MG63 (cell line): ENCODE results near the gene GALNTL6. TPM values are rescaled to one million over a fixed set of nuclear protein-coding genes. Genes with fewer than 3 reads are reported as not detected.

Experiments used
- DNase-seq: peaks from one replicate; pipeline ENCODE4 v3.0.0-alpha.2; 2020
- H3K27me3 ChIP-seq: fragments of 250-450 bp; sonication (Bioruptor Pico); 2 replicates; pipeline ENCODE4 v1.5.1; 2020; ENCODE audit warnings: mild to moderate bottlenecking, moderate library complexity
- H3K36me3 ChIP-seq: fragments of 250-450 bp; sonication (Bioruptor Pico); 2 replicates; pipeline ENCODE4 v1.5.1; 2020; ENCODE audit warnings: mild to moderate bottlenecking, moderate library complexity
- H3K4me3 ChIP-seq: fragments of 250-450 bp; sonication (Bioruptor Pico); 2 replicates; pipeline ENCODE4 v1.5.1; 2020; ENCODE audit warnings: mild to moderate bottlenecking, moderate library complexity
- H3K9me3 ChIP-seq: fragments of 250-450 bp; sonication (Bioruptor Pico); 2 replicates; pipeline ENCODE4 v1.5.1; 2020; ENCODE audit warnings: mild to moderate bottlenecking, moderate library complexity
- total RNA-seq: library from RNA; depleted of rRNA; stranded (reverse); fragments of >200 nt; shearing (Covaris generic); gene quantifications from 2 replicates; pipeline ENCODE4 v1.2.3, GENCODE V29; 2014; ENCODE audit warnings: low replicate concordance

Gene GALNTL6
- total RNA-seq, 1 experiment from 2014 or later, result not detected

DNA sequence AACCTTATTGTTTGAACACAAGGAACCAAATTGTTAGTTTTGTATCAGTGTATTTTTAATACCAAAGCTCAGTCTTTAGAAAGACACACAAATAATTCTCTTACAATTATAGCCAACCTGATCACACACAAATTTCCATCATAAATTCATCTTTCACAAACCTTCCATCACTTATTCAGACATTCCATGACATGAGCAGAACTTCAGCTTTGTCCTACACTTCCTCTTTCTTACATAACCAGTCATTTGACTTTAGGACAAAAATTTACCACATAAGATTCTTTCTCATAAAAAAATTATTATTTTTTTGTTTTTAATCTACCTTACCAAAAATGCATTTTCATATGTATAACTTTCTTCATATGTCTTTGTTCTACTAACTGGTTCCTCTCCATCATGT lies 312.2 kb downstream of the GALNTL6 start:
- no peak for DNase-seq
- no peaks in the 10 kb centered on the region for H3K27me3 ChIP-seq
- no peak overlapping the region for H3K4me3 ChIP-seq
- H3K36me3 ChIP-seq, result no peaks in the 10 kb centered on the region
- H3K9me3 ChIP-seq, result no peaks in the 10 kb centered on the region

DNA sequence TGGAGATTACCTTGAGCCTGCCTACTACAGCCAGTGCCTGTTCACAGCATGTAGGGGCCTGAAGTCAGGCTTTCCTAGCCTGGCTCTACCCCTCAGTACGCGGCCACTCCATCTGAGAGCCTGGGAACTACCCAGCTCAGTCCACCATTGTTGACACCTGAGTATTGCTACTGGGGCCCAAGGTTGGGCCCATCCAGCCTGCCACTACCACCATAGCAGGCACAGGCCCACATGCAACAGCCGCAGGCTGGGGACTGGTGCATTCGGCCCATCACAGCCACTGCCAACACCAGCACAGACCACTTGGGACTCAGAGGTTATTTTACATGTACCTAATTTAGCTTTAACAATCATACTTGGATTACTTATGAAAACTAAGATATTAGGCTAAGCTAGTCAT lies 314.0 kb downstream of the GALNTL6 start:
- no peaks in the 10 kb centered on the region for H3K36me3 ChIP-seq
- H3K4me3 ChIP-seq, result no peak overlapping the region
- H3K27me3 ChIP-seq, result no peaks in the 10 kb centered on the region
- DNase-seq, result no peak
- H3K9me3 ChIP-seq, result no peaks in the 10 kb centered on the region

DNA sequence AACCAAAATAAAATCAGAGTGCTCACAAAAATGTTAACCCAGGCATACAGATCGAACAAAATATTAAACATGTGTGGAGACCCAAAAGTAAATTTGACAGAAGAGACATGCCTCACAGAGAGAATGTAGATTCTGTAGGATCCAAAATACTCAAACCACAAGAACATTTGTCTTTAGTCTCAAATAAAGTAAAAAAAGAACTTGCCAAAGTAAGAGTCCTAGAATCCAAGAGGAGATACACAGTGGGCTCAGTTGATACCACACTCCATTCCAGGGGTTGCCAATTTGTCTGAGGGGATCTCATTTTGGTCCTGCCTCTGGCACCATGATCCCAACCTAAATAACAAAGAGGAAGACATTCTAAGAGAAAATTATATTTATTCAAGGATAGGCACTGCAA lies 316.4 kb downstream of the GALNTL6 start:
- DNase-seq, result no peak
- H3K27me3 ChIP-seq, result no peaks in the 10 kb centered on the region
- H3K36me3 ChIP-seq, result no peaks in the 10 kb centered on the region
- no peaks in the 10 kb centered on the region for H3K9me3 ChIP-seq
- no peak overlapping the region for H3K4me3 ChIP-seq

DNA sequence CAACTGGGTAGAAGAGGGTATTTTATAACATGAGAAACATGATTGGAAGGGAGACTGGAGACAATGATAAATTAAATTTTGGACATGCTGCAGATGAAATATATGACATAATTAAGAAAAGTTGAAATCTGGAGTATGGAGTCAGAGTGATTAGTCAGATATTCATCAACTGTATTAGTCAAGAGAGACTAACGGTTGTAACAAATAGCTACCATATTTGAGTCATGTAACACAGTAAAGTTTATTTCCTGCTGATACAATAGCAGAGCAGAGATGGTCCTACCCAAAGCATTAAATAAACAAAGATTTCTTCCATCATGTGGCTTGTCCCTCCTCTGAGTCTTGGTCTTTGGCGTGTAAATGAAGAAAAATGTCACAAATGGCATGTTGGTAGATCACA lies 321.3 kb downstream of the GALNTL6 start:
- Histone ChIP-seq H3K9me3 (no peaks in the 10 kb centered on the region), H3K27me3 (no peaks in the 10 kb centered on the region), H3K4me3 (no peak overlapping the region), H3K36me3 (no peaks in the 10 kb centered on the region)
- DNase-seq, result no peak

DNA sequence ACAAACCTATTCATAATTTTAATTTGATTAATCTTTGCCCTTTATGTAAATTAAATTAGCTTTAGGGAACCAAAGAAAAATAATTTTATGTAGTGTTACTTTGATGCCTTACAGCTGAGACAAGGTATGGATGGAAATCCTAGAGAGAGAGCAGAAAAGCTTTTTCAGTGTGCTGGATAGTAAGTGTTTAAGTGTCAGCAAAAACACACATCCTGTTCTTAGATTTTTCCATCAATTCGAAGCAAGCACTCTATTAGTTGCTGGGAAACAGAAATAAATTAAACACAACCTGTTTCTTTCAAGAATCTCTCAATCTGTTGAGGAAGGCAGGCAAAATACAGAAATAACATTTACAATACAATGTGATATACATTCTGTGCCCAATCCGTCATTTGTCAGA lies 327.8 kb downstream of the GALNTL6 start:
- Histone ChIP-seq H3K27me3 (no peaks in the 10 kb centered on the region), H3K4me3 (no peak overlapping the region), H3K36me3 (no peaks in the 10 kb centered on the region), H3K9me3 (no peaks in the 10 kb centered on the region)
- no peak for DNase-seq

- no peaks in the 10 kb centered on the region for H3K27me3 ChIP-seq
- no peaks in the 10 kb centered on the region for H3K36me3 ChIP-seq
- no peak overlapping the region for H3K4me3 ChIP-seq
- H3K9me3 ChIP-seq, result no peaks in the 10 kb centered on the region
- DNase-seq, result no peak
Measured at GRCh38 chr4:172142281-172142741, 329.1 kb downstream of the GALNTL6 start.

DNA sequence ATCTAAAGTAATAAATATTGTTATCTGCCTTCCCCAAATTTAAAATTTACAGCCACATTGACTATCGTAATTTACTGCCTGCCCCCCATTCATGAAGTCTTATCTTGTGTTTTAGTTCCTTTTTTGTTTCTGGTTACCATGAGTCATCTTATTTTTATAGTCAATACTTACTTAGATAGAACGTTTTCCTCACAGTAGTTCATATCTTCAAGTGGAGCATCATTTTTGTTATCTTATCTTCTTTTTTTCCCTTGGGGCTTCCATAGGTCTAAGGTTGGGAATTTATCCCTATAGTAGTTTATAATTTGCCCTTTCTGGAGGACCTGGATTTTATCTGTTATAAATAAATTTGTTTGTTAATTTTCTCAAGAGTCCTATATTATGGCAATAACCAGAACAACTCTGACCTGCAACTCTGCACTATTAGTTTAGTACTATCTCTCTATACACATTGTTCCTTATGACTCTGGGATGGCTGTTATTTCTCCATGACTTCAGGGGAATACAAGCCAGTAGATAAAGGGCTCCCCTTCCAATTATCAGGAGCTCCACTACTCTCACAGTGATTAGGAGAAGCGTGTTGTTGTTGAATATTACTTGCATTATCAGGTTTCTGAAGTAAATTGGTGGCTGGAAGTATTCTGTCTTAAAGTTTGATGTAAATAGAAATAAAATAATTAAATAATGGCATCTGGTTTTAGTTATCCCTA lies 330.6 kb downstream of the GALNTL6 start:
- no peak overlapping the region for H3K4me3 ChIP-seq
- H3K36me3 ChIP-seq, result no peaks in the 10 kb centered on the region
- DNase-seq, result no peak
- no peaks in the 10 kb centered on the region for H3K9me3 ChIP-seq
- no peaks in the 10 kb centered on the region for H3K27me3 ChIP-seq

DNA sequence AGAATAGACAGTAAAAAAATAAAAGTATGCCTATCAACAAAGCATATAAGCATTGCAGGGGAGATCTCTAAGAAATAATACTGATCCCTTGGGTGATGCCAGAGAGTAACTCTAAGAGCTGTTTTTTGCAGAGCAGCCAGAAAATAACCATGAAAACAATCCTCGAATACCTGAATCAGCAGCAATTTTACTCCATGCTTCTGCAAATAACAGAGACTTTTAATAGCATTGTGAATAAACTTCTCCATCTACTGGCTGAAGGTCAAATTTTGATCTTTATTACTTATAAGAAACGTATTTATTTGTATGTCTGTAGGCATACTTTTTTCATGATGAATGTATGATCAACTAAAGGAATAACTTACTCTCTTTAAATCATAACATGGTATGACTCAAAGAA lies 334.5 kb downstream of the GALNTL6 start:
- H3K4me3 ChIP-seq, result no peak overlapping the region
- no peaks in the 10 kb centered on the region for H3K9me3 ChIP-seq

DNA sequence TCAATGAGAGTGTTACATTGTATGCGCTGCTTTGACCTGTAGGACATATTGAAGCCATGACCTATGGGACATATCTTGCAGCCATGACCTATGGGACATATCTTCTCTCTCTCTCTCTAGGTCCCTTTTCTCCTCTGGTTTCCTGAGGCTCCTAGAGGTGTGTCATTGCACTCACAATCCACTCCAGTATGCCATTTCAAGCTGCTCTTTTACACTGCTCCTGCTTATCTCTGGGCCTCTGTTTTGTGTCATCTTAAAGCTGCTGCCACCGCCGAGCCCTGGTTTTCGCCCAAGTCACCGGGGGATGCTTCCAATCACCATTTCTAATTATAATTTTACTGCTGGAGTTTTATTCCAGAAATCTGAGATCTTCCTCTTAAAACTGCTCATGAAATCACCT lies 336.1 kb downstream of the GALNTL6 start:
- no peaks in the 10 kb centered on the region for H3K36me3 ChIP-seq
- no peak for DNase-seq
- H3K9me3 ChIP-seq, result no peaks in the 10 kb centered on the region
- no peaks in the 10 kb centered on the region for H3K27me3 ChIP-seq
- H3K4me3 ChIP-seq, result no peak overlapping the region

More for the DNA sequence above, 334.5 kb downstream of the GALNTL6 start:
- Histone ChIP-seq H3K27me3 (no peaks in the 10 kb centered on the region), H3K36me3 (no peaks in the 10 kb centered on the region)
- DNase-seq, result no peak

GRCh38 chr4:172152284-172152683 lies 339.1 kb downstream of the GALNTL6 start:
- DNase-seq, result no peak
- Histone ChIP-seq H3K36me3 (no peaks in the 10 kb centered on the region), H3K4me3 (no peak overlapping the region), H3K27me3 (no peaks in the 10 kb centered on the region), H3K9me3 (no peaks in the 10 kb centered on the region)

- no peaks in the 10 kb centered on the region for H3K9me3 ChIP-seq
- DNase-seq, result no peak
- H3K4me3 ChIP-seq, result no peak overlapping the region
Measured at GRCh38 chr4:172153719-172154118, 340.5 kb downstream of the GALNTL6 start.

GRCh38 chr4:172155838-172156345 lies 342.7 kb downstream of the GALNTL6 start:
- no peaks in the 10 kb centered on the region for H3K36me3 ChIP-seq
- H3K27me3 ChIP-seq, result no peaks in the 10 kb centered on the region
- DNase-seq, result no peak
- H3K4me3 ChIP-seq, result no peak overlapping the region
- H3K9me3 ChIP-seq, result no peaks in the 10 kb centered on the region

More at GRCh38 chr4:172153719-172154118, 340.5 kb downstream of the GALNTL6 start:
- Histone ChIP-seq H3K36me3 (no peaks in the 10 kb centered on the region), H3K27me3 (no peaks in the 10 kb centered on the region)

- H3K27me3 ChIP-seq, result no peaks in the 10 kb centered on the region
Measured at GRCh38 chr4:172157946-172158345, 344.7 kb downstream of the GALNTL6 start.

DNA sequence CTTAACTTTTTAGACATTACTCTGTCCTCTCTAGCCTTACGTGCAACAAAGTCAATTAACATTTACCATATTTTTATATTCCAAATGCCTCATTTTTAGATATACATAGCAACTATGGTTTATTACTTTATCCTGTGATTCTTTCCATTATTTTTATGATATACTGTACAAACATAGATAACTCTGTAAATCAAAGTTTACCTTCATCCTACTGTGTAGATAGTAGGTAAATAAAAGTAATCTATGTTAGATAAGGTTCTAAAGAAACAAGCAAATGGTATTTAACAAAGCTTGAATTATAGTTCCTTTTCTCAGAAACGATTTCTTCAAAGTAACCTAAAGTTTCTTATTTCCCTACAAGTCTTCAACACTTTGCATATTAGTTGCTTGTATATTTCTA lies 350.0 kb downstream of the GALNTL6 start:
- Histone ChIP-seq H3K4me3 (no peak overlapping the region), H3K9me3 (no peaks in the 10 kb centered on the region), H3K36me3 (no peaks in the 10 kb centered on the region), H3K27me3 (no peaks in the 10 kb centered on the region)
- DNase-seq, result no peak

More at GRCh38 chr4:172157946-172158345, 344.7 kb downstream of the GALNTL6 start:
- H3K9me3 ChIP-seq, result no peaks in the 10 kb centered on the region
- DNase-seq, result no peak
- no peaks in the 10 kb centered on the region for H3K36me3 ChIP-seq
- H3K4me3 ChIP-seq, result no peak overlapping the region

DNA sequence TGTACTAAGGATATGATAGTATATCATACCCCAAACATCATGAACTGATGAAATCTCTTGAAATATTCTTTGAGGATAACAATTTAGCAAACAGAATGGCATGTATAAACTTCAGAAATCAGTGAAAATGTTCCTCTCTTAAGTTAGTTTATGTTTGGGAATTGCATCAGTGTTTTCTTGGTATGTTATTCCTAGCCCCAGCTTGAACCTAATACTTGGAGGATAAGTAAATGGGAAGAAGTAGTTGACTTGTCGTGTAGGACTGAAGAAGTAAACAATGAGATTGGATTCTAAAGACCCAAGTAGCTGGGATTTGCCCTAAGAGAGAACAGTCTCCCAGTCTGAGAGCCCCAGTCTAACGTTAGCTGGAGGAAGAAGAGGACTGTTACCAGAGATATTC lies 355.7 kb downstream of the GALNTL6 start:
- Histone ChIP-seq H3K9me3 (no peaks in the 10 kb centered on the region), H3K36me3 (no peaks in the 10 kb centered on the region), H3K27me3 (no peaks in the 10 kb centered on the region), H3K4me3 (no peak overlapping the region)
- no peak for DNase-seq

DNA sequence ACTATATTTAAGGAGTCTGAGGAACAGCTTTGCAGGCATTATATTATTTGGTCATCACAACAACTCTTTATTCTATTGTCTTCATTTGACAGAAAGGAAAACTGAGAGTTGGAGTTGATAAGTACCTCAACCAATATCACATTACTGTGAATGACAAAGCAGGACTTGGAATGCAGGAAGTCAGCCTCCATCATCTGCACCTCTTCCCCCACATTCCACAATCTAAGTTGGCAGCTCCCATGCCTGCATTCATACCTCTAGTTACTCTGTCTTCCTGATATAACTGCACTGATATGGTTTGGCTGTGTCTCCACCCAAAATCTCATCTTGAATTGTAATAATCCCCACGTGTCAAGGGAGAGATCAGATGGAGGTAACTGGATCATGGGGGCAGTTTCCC lies 356.7 kb downstream of the GALNTL6 start:
- no peaks in the 10 kb centered on the region for H3K36me3 ChIP-seq
- DNase-seq, result no peak

DNA sequence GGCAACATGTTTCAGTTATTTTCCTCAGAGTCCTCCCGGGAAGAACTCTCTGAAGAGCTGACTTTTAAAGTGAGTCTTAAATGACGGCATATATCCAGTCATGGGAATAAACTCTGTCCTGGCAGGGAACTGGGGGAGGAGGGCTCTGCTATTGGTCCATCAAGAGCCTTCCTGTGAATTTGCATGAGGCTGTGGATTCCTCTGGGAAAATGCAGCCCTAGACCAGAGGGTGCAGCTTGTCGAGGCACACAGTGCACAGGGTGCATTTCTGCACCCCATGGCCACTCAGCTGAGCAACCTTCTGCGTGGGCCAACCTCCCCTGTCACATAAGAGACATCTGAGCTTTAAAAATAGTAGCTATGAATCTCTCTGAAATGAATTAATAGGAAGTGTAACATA lies 360.0 kb downstream of the GALNTL6 start:
- DNase-seq, result no peak
- no peaks in the 10 kb centered on the region for H3K36me3 ChIP-seq

More for the DNA sequence above, 356.7 kb downstream of the GALNTL6 start:
- Histone ChIP-seq H3K27me3 (no peaks in the 10 kb centered on the region), H3K9me3 (no peaks in the 10 kb centered on the region), H3K4me3 (no peak overlapping the region)

DNA sequence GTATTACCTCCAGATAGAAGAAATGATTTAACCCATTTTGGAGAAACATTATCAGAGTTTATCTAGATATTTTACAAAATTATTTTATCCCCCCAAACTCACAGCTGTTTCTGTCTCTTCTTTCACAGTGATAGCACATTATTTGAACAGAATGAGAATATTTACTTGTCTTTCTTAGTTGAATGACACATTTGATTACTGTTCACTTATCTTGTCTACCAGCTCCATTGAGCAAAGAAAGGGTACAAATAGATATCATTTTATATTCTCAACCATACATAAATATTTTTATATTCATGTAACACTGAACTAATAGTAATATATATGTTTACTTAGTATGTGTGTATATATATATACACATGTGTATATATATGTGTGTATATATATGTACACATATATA lies 364.2 kb downstream of the GALNTL6 start:
- Histone ChIP-seq H3K36me3 (no peaks in the 10 kb centered on the region), H3K4me3 (no peak overlapping the region), H3K9me3 (no peaks in the 10 kb centered on the region), H3K27me3 (no peaks in the 10 kb centered on the region)
- DNase-seq, result no peak

More for the DNA sequence above, 360.0 kb downstream of the GALNTL6 start:
- Histone ChIP-seq H3K4me3 (no peak overlapping the region), H3K9me3 (no peaks in the 10 kb centered on the region), H3K27me3 (no peaks in the 10 kb centered on the region)
